HG02763 (cell line): ENCODE results near the gene GAPT.

ENCODE experiments used
- ATAC-seq: cut with Tn5 transposase; IDR thresholded peaks from one replicate; pipeline ENCODE4 v1.9.1; 2021; ENCODE audit warnings: mild to moderate bottlenecking, moderate library complexity; ENCODE audit not compliant: unreplicated experiment

GAPT gene

DNA sequence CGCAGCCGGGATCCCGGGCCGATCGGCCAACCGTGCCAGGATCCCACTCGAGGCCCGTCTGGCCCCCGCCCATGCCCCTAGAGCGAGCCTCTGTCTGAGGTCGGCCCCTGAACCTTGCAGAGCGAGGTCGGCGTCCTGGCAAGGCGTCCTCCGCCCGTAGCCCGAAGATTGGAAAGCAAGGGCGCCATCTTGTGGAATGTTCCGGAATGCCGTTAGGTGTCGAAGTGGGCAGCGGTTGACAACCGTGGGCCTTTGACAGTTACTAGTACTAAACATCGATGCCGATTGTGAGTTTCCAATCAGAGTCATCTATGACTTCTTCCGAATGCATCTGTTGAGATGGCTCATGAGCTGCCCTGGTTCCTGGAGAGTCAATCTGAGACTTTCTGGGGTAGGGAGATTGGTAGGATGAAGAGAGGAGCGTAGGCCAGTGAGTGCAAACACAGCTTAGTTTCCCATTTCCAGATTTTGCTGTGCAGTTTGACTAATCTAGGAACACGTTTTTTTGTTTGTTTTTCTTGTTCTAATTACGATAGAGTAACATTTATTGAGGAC, 30.4 kb upstream of the GAPT start:
- peak; percentile 71 for ATAC-seq

GRCh38 chr5:58462154-58462553, 29.1 kb upstream of the GAPT start:
- ATAC-seq: no peak

DNA sequence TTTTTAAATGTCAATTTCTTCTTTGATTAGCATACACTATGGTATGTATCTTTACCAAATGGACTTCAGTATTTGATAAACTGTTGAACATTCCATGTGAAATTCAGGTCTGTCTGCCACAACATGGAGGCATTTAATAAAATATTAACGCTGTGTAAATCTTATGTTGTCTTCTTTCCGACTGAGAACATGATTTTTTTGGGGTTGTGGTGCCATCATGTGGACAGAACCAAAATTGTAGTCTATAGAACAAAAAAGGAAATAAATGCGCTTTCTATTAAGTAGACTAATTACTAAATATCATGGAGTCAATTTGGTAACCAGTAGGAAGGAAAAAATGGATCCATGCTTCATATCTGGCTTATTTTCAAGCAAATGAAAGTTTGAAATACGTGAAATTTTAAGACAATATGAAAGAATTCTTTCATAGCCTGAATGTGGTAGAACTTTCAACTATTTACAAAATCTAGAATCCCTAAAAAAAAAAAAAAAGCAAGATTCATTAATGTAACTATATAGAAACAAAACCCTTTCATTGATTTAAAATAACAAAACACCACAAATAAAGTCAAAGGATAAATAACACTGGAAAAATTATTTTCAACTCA, 28.5 kb upstream of the GAPT start:
- ATAC-seq: no peak

GRCh38 chr5:58466939-58467338, 24.3 kb upstream of the GAPT start:
- peak; percentile 100 for ATAC-seq

DNA sequence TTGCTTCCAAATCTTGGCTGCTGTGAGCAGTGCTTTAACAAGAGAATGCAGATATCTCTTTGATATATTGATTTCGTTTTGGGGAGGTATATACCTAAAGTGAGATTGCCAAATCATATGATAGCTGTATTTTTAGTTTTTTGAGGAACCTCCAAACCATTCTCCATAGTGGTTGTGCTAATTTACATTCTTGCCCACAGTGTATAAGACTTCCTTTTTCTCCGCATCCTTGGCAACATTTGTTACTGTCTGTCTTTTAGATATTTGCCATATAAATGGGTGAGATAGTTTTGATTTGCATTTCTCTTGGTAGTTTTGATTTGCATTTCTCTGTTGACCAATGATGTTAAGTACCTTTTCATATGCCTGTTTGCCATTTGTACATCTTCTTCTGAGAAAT, 21.3 kb upstream of the GAPT start:
- ATAC-seq: no peak

GRCh38 chr5:58475404-58475803, 15.8 kb upstream of the GAPT start:
- ATAC-seq: no peak

GRCh38 chr5:58477760-58478376, 13.4 kb upstream of the GAPT start:
- ATAC-seq: no peak

DNA sequence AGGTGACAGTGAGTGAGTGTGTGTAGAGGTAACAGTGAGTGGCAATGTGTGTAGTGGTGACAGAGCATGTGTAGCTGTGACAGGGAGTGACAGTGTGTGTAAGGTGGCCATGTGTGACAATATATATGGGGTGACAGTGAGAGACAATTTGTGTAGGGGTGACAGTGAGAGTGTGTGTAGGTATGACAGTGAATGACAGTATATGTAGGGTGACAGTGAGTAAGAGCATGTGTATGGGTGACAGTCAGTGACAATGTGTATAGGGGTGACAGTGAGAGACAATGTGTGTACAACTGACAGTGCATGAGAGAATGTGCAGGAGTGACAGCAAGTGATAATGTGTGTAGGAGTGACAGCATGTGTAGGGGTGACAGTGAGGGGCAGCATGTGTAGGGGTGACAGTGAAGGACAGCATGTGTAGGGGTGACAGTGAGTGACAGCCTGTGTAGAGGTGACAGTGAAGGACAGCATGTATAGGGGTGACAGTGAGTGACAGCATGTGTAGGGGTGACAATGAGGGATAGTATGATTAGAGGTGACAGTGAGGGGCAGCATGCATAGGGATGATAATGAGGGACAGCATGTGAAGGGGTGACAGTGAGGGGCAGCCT, 10.1 kb upstream of the GAPT start:
- no peak for ATAC-seq

DNA sequence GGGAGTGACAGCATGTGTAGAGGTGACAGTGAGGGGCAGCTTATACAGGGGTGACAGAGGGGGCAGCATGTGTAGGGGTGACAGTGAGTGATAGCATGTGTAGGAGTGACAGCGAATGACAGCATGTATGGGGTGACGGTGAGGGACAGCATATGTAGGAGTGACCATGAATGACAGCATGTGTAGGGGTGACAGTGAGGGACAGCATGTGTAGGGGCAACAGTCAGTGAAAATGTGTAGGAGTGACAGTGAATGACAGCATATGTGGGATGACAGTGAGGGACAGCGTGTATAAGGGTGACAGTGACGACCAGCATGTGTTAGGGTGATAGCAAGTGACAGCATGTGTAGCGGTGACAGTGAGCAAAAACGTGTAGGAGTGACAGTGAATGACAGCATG, 9.4 kb upstream of the GAPT start:
- ATAC-seq: no peak

- ATAC-seq: no peak
Measured at GRCh38 chr5:58482536-58482935, 8.7 kb upstream of the GAPT start.

GRCh38 chr5:58484505-58484904, 6.7 kb upstream of the GAPT start:
- ATAC-seq: no peak

DNA sequence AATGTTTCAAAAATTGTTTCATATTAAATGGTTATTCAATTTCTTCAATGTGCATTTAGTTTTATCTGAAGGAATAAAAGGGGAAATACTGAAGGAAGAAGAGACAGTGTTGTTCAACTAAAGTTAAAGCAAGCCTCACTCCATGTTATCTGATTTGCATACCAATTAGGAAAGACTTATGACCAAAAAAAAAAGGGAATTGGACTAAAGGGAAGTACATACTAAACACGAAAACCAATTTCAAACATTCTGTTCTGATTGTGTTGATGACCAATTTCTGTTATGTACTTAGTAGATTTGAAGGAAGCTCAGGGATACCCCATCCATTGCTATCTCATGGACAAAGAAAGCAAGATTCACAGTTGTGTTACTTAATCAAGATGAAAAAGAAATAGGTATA, 4.9 kb upstream of the GAPT start:
- no peak for ATAC-seq

GRCh38 chr5:58490402-58491050, 709 bp upstream of the GAPT start:
- no peak for ATAC-seq

- no peak for ATAC-seq
Measured at GRCh38 chr5:58493141-58493540, 1.9 kb downstream of the GAPT start.

GRCh38 chr5:58496488-58496887, 5.3 kb downstream of the GAPT start:
- ATAC-seq: no peak

DNA sequence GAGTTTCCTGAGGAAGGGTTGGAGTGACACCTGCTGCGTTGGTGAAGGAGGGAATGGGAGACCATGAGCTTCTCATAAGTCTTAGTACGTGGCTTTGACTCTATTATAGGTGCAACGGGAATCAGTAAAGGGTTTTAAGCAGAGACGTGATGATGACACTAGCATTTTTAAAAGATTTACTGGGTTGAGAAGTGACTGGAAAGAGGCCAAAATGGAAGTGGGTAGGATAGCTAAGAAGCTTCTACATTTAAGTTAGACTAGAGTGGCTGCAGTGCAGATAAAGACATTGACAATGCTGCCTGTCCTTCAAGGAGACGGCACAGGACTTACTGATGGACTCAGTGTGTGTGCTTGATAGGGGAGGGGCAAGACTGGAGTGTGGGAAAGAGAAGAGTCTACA, 6.2 kb downstream of the GAPT start:
- ATAC-seq: no peak

DNA sequence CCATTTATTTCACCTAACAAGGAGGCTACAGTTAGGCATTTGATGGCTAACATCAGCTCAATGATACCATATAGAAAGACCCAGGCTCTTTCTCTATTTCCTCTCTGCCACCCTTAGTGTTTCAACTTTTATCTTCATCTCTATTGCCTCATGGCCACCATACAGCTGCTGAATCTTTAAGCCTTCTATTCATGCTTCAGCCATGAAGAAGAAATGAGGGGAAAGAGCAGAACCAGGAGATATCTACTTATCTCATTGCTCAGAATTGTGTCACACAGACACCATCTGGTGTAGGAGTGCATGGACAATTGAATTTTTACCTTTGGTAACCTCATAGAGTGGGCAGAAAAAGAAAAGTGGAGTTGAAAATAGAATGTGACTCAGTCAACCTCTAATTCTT, 6.7 kb downstream of the GAPT start:
- ATAC-seq: no peak

GRCh38 chr5:58498340-58498942, 7.2 kb downstream of the GAPT start:
- no peak for ATAC-seq

GRCh38 chr5:58499231-58499630, 8.0 kb downstream of the GAPT start:
- ATAC-seq: no peak

GRCh38 chr5:58499941-58500340, 8.7 kb downstream of the GAPT start:
- ATAC-seq: no peak

DNA sequence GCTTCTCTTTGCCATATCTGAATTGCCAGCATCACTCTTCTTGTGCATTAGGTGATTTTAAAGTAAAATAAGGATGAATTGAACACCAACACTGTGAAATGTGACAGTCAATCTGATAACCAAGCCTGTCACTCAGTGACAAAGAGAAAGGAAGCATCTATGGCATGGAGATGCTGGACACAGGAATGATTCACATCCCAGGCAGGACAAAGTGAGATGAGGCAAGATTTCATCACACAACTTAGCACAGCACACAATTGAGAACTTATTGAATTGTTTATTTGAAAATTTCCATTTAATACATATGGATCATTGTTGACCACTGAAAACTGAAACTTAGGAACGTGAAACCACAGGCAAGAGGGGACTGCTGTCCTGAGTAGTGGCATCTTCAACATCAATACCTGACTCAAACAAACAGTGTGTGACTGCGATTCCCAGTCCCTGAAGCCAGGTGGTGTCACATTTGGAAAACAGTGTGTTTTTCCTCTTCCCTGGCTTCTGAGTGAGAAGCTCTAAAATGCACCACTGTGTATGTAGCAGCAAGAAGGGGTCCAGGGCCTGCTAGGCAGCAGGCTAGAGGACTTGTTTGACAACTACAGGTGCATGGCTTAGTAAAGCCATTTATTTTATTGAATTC, 10.7 kb downstream of the GAPT start:
- no peak for ATAC-seq
